Measurements from ENCODE around the gene ETV7.
"Not testable (repeated sequence)": the region's sequence is repeated elsewhere in the genome, so short reads cannot be mapped to it uniquely, and the experiment has no call there.

- not testable (repeated sequence) for TF ChIP-seq TOX (CRISPR knock-in tag; IDR thresholded peaks at IDR 0.05; ENCODE audit: borderline replicate concordance); GLIS3 (CRISPR knock-in tag; IDR thresholded peaks at IDR 0.05); ARNTL (CRISPR knock-in tag; IDR thresholded peaks at IDR 0.05; ENCODE audit: borderline replicate concordance, low read depth); RARB (CRISPR knock-in tag; IDR thresholded peaks at IDR 0.05); CSDC2 (CRISPR knock-in tag; IDR thresholded peaks at IDR 0.05); ZC3H10 (CRISPR knock-in tag; IDR thresholded peaks at IDR 0.05); ISL1 (CRISPR knock-in tag; IDR thresholded peaks at IDR 0.05); OSR1 (CRISPR knock-in tag; IDR thresholded peaks at IDR 0.05); ZFP30 (CRISPR knock-in tag; IDR thresholded peaks at IDR 0.05); ESRRG (CRISPR knock-in tag; IDR thresholded peaks at IDR 0.05)
- TF ChIP-seq, protein P1, sequence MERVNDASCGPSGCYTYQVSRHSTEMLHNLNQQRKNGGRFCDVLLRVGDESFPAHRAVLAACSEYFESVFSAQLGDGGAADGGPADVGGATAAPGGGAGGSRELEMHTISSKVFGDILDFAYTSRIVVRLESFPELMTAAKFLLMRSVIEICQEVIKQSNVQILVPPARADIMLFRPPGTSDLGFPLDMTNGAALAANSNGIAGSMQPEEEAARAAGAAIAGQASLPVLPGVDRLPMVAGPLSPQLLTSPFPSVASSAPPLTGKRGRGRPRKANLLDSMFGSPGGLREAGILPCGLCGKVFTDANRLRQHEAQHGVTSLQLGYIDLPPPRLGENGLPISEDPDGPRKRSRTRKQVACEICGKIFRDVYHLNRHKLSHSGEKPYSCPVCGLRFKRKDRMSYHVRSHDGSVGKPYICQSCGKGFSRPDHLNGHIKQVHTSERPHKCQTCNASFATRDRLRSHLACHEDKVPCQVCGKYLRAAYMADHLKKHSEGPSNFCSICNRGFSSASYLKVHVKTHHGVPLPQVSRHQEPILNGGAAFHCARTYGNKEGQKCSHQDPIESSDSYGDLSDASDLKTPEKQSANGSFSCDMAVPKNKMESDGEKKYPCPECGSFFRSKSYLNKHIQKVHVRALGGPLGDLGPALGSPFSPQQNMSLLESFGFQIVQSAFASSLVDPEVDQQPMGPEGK (CRISPR knock-in tag; IDR thresholded peaks at IDR 0.05; ENCODE audit: borderline replicate concordance) = not testable (repeated sequence)
- TF ChIP-seq, protein P2, sequence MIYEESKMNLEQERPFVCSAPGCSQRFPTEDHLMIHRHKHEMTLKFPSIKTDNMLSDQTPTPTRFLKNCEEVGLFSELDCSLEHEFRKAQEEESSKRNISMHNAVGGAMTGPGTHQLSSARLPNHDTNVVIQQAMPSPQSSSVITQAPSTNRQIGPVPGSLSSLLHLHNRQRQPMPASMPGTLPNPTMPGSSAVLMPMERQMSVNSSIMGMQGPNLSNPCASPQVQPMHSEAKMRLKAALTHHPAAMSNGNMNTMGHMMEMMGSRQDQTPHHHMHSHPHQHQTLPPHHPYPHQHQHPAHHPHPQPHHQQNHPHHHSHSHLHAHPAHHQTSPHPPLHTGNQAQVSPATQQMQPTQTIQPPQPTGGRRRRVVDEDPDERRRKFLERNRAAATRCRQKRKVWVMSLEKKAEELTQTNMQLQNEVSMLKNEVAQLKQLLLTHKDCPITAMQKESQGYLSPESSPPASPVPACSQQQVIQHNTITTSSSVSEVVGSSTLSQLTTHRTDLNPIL (CRISPR knock-in tag; IDR thresholded peaks at IDR 0.05; ENCODE audit: low read depth) = not testable (repeated sequence)
Observed at GRCh38 chr6:36409718-36410117, 22.2 kb upstream of the ETV7 start.
